ENCODE measurements around the gene NOS1AP. TPM values are rescaled to one million over a fixed set of nuclear protein-coding genes. Genes with fewer than 3 reads are reported as not detected.

Gene NOS1AP
- total and polyA plus RNA-seq, 2 experiments from 2014 or later, result 4.9 to 6.6 TPM

- Histone ChIP-seq H3K27ac (peak overlapping the region; percentile 52), H3K4me1 (ENCODE audit: low read depth) (peaks cover 21% of the 10 kb centered on the region), H3K4me3 (no peak overlapping the region), H3K27me3 (no peaks in the 10 kb centered on the region), H3K9me3 (ENCODE audit: low read depth) (no peaks in the 10 kb centered on the region), H3K36me3 (no peaks in the 10 kb centered on the region)
- TF ChIP-seq CTCF (IDR thresholded peaks at IDR 0.05; ENCODE audit: low read depth, low read length), result no peak
- DNase-seq (ENCODE audit: low read depth in 1 of 2, low spot score in 1 of 2), result no peak
These were observed 230.8 kb downstream of the NOS1AP start for GRCh38 chr1:162300057-162300917.

- DNase-seq (ENCODE audit: low read depth in 1 of 2, low spot score in 1 of 2), result no peak
- H3K4me3 ChIP-seq, result no peak overlapping the region
- no peak for TF ChIP-seq CTCF (IDR thresholded peaks at IDR 0.05; ENCODE audit: low read depth, low read length)
- peaks cover 18% of the 10 kb centered on the region for H3K4me1 ChIP-seq (ENCODE audit: low read depth)
- no peak overlapping the region for H3K27ac ChIP-seq
- no peaks in the 10 kb centered on the region for H3K36me3 ChIP-seq
- H3K9me3 ChIP-seq (ENCODE audit: low read depth), result no peaks in the 10 kb centered on the region
- H3K27me3 ChIP-seq, result no peaks in the 10 kb centered on the region
These were observed 232.2 kb downstream of the NOS1AP start for GRCh38 chr1:162301696-162302095.

- Histone ChIP-seq H3K4me1 (ENCODE audit: low read depth) (peaks cover 11% of the 10 kb centered on the region), H3K27ac (no peak overlapping the region), H3K36me3 (no peaks in the 10 kb centered on the region), H3K4me3 (no peak overlapping the region), H3K9me3 (ENCODE audit: low read depth) (no peaks in the 10 kb centered on the region), H3K27me3 (no peaks in the 10 kb centered on the region)
- DNase-seq (ENCODE audit: low read depth in 1 of 2, low spot score in 1 of 2), result peak in 1 of 2 donors; percentile 54
- no peak for TF ChIP-seq CTCF (IDR thresholded peaks at IDR 0.05; ENCODE audit: low read depth, low read length)
These were observed 233.0 kb downstream of the NOS1AP start for GRCh38 chr1:162302306-162303003.

DNA sequence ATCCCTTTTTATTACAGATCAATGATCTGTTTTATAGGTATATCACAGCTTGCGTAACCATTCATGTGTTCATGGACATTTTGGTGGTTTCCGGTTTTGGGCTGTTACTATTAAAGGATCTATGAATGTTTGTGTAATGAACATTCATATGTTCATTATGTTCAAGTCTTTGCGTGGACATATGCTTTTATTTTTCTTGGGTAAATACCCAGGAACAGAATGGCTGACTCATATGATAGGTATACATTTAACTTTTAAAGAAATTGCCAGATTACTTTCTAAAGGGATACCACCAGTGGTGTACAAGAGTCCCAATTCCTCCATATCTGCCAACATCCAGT, 233.5 kb downstream of the NOS1AP start:
- Histone ChIP-seq H3K4me3 (no peak overlapping the region), H3K27me3 (no peaks in the 10 kb centered on the region), H3K27ac (no peak overlapping the region), H3K4me1 (ENCODE audit: low read depth) (peaks cover 8% of the 10 kb centered on the region), H3K36me3 (no peaks in the 10 kb centered on the region), H3K9me3 (ENCODE audit: low read depth) (no peaks in the 10 kb centered on the region)
- TF ChIP-seq CTCF (IDR thresholded peaks at IDR 0.05; ENCODE audit: low read depth, low read length), result no peak
- DNase-seq (ENCODE audit: low read depth in 1 of 2, low spot score in 1 of 2), result peak in 1 of 2 donors; percentile 43

GRCh38 chr1:162304736-162305135, 235.2 kb downstream of the NOS1AP start:
- peaks cover 8% of the 10 kb centered on the region for H3K4me1 ChIP-seq (ENCODE audit: low read depth)

More at GRCh38 chr1:162304736-162305135, 235.2 kb downstream of the NOS1AP start:
- Histone ChIP-seq H3K27ac (no peak overlapping the region), H3K27me3 (no peaks in the 10 kb centered on the region), H3K9me3 (ENCODE audit: low read depth) (no peaks in the 10 kb centered on the region), H3K4me3 (no peak overlapping the region), H3K36me3 (no peaks in the 10 kb centered on the region)
- TF ChIP-seq CTCF (IDR thresholded peaks at IDR 0.05; ENCODE audit: low read depth, low read length), result no peak
- no peak for DNase-seq (ENCODE audit: low read depth in 1 of 2, low spot score in 1 of 2)
